Gastrocnemius medialis (tissue), 4 donors: ENCODE measurements around the gene YPEL5. TPM values are rescaled to one million over a fixed set of nuclear protein-coding genes. Genes with fewer than 3 reads are reported as not detected.

Experiments
- ATAC-seq, 2 donors: fragments of 150-250 bp; one replicate each; pipeline ENCODE4 v1.9.1; 2016
- DNase-seq, 2 donors: peaks; one replicate each; pipeline ENCODE4 v3.0.0-alpha.2; 2019
- H3K27ac ChIP-seq, 4 donors: fragments of 200-600 bp; sonication (generic); 1 replicate in 1 of 4; 2 replicates in 3 of 4; pipeline ENCODE4 v1.5.1; 2016 to 2018; ENCODE audit warnings: mild to moderate bottlenecking in 2 of 4, moderate library complexity in 1 of 4
- H3K27me3 ChIP-seq, 3 donors: fragments of 200-600 bp; sonication (generic) in 2 of 3; 1 replicate in 1 of 3; 2 replicates in 2 of 3; pipeline versions ENCODE4 v1.5.1 to v1.6.0; 2016 to 2019; ENCODE audit warnings: mild to moderate bottlenecking in 1 of 3, moderate library complexity in 1 of 3
- H3K36me3 ChIP-seq, 2 donors: fragments of 200-600 bp; sonication (generic) in 1 of 2; one replicate each; pipeline ENCODE4 v1.5.1; 2017 to 2018
- H3K4me1 ChIP-seq, 2 donors: fragments of 200-600 bp; sonication (generic) in 1 of 2; one replicate each; pipeline ENCODE4 v1.5.1; 2016 to 2017; ENCODE audit warnings: mild to moderate bottlenecking in 2 of 2
- H3K4me3 ChIP-seq, 4 donors: fragments of 200-600 bp; sonication (generic) in 3 of 4; 1 replicate in 1 of 4; 2 replicates in 3 of 4; pipeline ENCODE4 v1.5.1; 2016 to 2019; ENCODE audit warnings: mild to moderate bottlenecking in 2 of 4
- H3K9me3 ChIP-seq, 3 donors: fragments of 200-600 bp; sonication (generic) in 2 of 3; 1 replicate in 1 of 3; 2 replicates in 2 of 3; pipeline ENCODE4 v1.5.1; 2016 to 2019
- POLR2A ChIP-seq, 2 donors: fragments of 450-650 bp; IDR thresholded peaks; one replicate each; pipeline ENCODE4 v1.6.1; 2017; ENCODE audit warnings: antibody characterized with exemption in 2 of 2, mild to moderate bottlenecking in 2 of 2, moderate library complexity in 2 of 2
- in situ Hi-C, 4 donors: fragments of 200-750 bp; cut with MboI; loops; one replicate each; pipeline versions ENCODE4 v1.15.0 to v1.8.0; 2017; ENCODE audit warnings: low sequenced_read_pairs in 4 of 4
- intact Hi-C: fragments of 100-400 bp; cut with DNase I; formaldehyde crosslinking; loops from one replicate; pipeline ENCODE4 v1.15.1; 2023; ENCODE audit warnings: low total_unique reads
- total RNA-seq, 4 donors: library from RNA; depleted of rRNA; stranded (reverse); fragments of >200 nt; gene quantifications; one replicate each; pipeline versions ENCODE4 v1.1.0 to v1.2.3, GENCODE V29; 2016
- TF ChIP-seq, protein P1 (sequence below), 5 experiments: fragments of 450-650 bp in 3 of 5; fragments of 200-600 bp in 2 of 5; sonication (generic) in 2 of 5; IDR thresholded peaks in 4 of 5; conservative IDR thresholded peaks in 1 of 5; 1 replicate in 4 of 5; 2 replicates in 1 of 5; pipeline ENCODE4 v1.5.1; 2016 to 2019; ENCODE audit warnings: antibody characterized with exemption in 5 of 5, mild to moderate bottlenecking in 3 of 5, moderate library complexity in 3 of 5

YPEL5 gene
- total RNA-seq, 4 donors from 2014 or later, result 31.4 to 76.7 (median 53.9) TPM

GRCh38 chr2:30204281-30204680 is 57.5 kb downstream of the YPEL5 start:
- no peak for DNase-seq
- intact Hi-C loops, result no loop called here
- H3K4me1 ChIP-seq, result no peaks in the 10 kb centered on the region
- no peaks in the 10 kb centered on the region for H3K36me3 ChIP-seq
- H3K27ac ChIP-seq, result peak overlapping the region in 3 of 4 donors; percentile 32 to 55 (median 37)
- TF ChIP-seq POLR2A (IDR thresholded peaks at IDR 0.05), result no peak
- TF ChIP-seq, protein P1, sequence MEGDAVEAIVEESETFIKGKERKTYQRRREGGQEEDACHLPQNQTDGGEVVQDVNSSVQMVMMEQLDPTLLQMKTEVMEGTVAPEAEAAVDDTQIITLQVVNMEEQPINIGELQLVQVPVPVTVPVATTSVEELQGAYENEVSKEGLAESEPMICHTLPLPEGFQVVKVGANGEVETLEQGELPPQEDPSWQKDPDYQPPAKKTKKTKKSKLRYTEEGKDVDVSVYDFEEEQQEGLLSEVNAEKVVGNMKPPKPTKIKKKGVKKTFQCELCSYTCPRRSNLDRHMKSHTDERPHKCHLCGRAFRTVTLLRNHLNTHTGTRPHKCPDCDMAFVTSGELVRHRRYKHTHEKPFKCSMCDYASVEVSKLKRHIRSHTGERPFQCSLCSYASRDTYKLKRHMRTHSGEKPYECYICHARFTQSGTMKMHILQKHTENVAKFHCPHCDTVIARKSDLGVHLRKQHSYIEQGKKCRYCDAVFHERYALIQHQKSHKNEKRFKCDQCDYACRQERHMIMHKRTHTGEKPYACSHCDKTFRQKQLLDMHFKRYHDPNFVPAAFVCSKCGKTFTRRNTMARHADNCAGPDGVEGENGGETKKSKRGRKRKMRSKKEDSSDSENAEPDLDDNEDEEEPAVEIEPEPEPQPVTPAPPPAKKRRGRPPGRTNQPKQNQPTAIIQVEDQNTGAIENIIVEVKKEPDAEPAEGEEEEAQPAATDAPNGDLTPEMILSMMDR (IDR thresholded peaks at IDR 0.05 in 4 of 5, conservative IDR thresholded peaks at IDR 0.05 in 1 of 5), result no peak
- no peak overlapping the region for H3K4me3 ChIP-seq
- H3K9me3 ChIP-seq, result no peaks in the 10 kb centered on the region
- no peaks in the 10 kb centered on the region for H3K27me3 ChIP-seq
- in situ Hi-C loops, result loop anchor here in 2 of 4 donors (10.0 to 25.0 kb wide), 3 partner anchors 501 to 1133 kb away; no protein-coding TSS in a partner anchor
- ATAC-seq, result no peak

GRCh38 chr2:30205456-30205855 is 58.6 kb downstream of the YPEL5 start:
- ATAC-seq (no peak), DNase-seq (no peak)
- intact Hi-C loops, result loop anchor here (5.0 kb wide), 2 partner anchors 43 to 487 kb away; no protein-coding TSS in a partner anchor
- TF ChIP-seq POLR2A (IDR thresholded peaks at IDR 0.05), result no peak
- TF ChIP-seq, protein P1 (IDR thresholded peaks at IDR 0.05 in 4 of 5, conservative IDR thresholded peaks at IDR 0.05 in 1 of 5), result no peak
- no peaks in the 10 kb centered on the region for H3K36me3 ChIP-seq
- no peak overlapping the region for H3K4me3 ChIP-seq
- H3K27ac ChIP-seq, result no peak overlapping the region
- H3K9me3 ChIP-seq, result no peaks in the 10 kb centered on the region
- in situ Hi-C loops, result loop anchor here (5.0 to 25.0 kb wide), 4 partner anchors 499 to 1132 kb away; no protein-coding TSS in a partner anchor
- H3K27me3 ChIP-seq, result no peaks in the 10 kb centered on the region
- no peaks in the 10 kb centered on the region for H3K4me1 ChIP-seq

- H3K4me1 ChIP-seq, result no peaks in the 10 kb centered on the region
- no peak overlapping the region for H3K4me3 ChIP-seq
- no peaks in the 10 kb centered on the region for H3K36me3 ChIP-seq
- in situ Hi-C loops (loop anchor here (5.0 to 25.0 kb wide), 4 partner anchors 498 to 1131 kb away; no protein-coding TSS in a partner anchor), intact Hi-C loops (loop anchor here (5.0 kb wide), 2 partner anchors 44 to 486 kb away; no protein-coding TSS in a partner anchor)
- ATAC-seq, result peak in 1 of 2 donors; percentile 70
- no peak for TF ChIP-seq POLR2A (IDR thresholded peaks at IDR 0.05)
- TF ChIP-seq, protein P1 (IDR thresholded peaks at IDR 0.05 in 4 of 5, conservative IDR thresholded peaks at IDR 0.05 in 1 of 5), result no peak
- H3K27me3 ChIP-seq, result no peaks in the 10 kb centered on the region
- DNase-seq, result peak in 1 of 2 donors; percentile 26
- H3K9me3 ChIP-seq, result no peaks in the 10 kb centered on the region
- no peak overlapping the region for H3K27ac ChIP-seq
Measured at GRCh38 chr2:30206461-30207430, 59.9 kb downstream of the YPEL5 start.

DNA sequence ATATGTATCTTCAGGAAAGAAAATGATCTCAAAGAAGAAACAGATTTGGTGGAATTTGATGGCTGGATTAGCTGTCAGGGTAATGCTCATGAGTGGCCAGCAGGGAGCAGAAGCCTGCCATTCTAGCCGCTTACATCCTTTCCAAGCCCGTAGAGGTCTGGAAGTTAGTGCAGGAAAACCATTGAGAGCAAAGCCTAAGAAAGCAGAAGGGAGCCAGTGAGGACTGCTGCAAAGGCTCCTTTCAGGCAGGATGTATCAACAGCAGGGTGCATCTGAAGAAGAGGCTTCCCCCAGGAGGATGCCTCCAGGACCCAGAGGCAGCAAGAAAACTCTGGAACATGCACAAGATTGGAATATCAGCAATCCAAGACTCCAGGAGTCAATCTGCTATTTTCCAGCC is 61.6 kb downstream of the YPEL5 start:
- Histone ChIP-seq H3K36me3 (no peaks in the 10 kb centered on the region), H3K27me3 (no peaks in the 10 kb centered on the region), H3K4me3 (no peak overlapping the region), H3K4me1 (no peaks in the 10 kb centered on the region), H3K9me3 (no peaks in the 10 kb centered on the region), H3K27ac (no peak overlapping the region)
- ATAC-seq (peak; percentile 89), DNase-seq (peak; percentile 35 to 53)
- in situ Hi-C loops, result loop anchor here (5.0 to 25.0 kb wide), 4 partner anchors 496 to 1129 kb away; no protein-coding TSS in a partner anchor
- intact Hi-C loops, result loop anchor here (1.0 to 5.0 kb wide), 3 partner anchors 46 to 499 kb away; no protein-coding TSS in a partner anchor
- TF ChIP-seq, protein P1 (IDR thresholded peaks at IDR 0.05 in 4 of 5, conservative IDR thresholded peaks at IDR 0.05 in 1 of 5), result peak; percentile 79 to 92 (median 82)
- no peak for TF ChIP-seq POLR2A (IDR thresholded peaks at IDR 0.05)
